GM12874 (cell line): ENCODE data around the gene AP2M1.

Experiments used
- TF ChIP-seq, protein P1 (sequence below): IDR thresholded peaks from 2 replicates; pipeline ENCODE4 v1.5.1; 2011; ENCODE audit warnings: low read depth, mild to moderate bottlenecking, control low read depth, low read length, moderate library complexity; ENCODE audit not compliant: insufficient read depth

Gene AP2M1

DNA sequence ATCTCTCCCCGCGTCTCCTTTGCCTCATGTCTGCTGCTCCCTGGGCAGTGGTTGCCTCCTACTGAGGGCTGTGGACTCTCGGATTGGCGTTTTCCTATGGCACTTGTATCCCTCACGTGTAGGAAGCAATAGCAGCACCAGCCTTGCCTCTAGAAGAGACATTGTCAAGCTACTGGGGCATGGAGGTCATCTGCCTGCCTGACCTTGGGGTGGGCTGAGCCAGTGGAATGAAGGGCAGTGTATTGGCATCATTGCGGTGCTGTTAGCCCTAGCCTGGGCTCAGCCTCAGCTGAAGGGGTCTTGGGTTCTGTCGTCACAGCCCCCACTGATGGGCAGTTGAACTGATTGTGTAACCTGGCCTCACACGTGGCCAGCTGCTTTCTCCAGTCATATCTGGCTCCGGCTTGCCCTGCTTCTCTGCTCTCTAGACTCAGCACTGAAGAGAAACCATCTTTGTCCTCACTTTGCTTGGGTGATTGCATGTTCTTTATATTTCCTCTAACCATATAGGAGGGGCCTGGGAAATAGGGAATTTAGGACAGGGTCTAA, 19.4 kb downstream of the AP2M1 start:
- TF ChIP-seq, protein P1, sequence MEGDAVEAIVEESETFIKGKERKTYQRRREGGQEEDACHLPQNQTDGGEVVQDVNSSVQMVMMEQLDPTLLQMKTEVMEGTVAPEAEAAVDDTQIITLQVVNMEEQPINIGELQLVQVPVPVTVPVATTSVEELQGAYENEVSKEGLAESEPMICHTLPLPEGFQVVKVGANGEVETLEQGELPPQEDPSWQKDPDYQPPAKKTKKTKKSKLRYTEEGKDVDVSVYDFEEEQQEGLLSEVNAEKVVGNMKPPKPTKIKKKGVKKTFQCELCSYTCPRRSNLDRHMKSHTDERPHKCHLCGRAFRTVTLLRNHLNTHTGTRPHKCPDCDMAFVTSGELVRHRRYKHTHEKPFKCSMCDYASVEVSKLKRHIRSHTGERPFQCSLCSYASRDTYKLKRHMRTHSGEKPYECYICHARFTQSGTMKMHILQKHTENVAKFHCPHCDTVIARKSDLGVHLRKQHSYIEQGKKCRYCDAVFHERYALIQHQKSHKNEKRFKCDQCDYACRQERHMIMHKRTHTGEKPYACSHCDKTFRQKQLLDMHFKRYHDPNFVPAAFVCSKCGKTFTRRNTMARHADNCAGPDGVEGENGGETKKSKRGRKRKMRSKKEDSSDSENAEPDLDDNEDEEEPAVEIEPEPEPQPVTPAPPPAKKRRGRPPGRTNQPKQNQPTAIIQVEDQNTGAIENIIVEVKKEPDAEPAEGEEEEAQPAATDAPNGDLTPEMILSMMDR: no peak

DNA sequence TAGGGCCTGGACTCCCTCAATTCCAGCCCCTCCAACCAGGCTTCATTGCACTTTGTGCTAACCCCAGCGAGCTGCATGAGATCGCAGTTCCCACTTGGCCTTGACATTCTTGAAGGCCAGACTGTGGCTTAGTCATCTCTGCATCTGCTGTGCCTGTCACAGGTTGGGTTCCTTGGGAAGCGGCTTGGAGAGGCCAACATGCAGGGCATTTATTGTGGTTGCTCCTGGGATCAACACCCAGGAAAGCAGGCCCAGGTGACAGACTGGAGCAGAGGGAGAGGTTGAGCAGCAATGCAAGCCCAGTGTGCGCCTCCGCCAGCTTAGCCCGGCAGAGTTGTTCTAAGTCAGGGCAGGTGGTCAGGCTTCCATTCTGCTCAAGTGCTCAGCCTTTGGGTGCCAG, 21.9 kb downstream of the AP2M1 start:
- TF ChIP-seq, protein P1: no peak

DNA sequence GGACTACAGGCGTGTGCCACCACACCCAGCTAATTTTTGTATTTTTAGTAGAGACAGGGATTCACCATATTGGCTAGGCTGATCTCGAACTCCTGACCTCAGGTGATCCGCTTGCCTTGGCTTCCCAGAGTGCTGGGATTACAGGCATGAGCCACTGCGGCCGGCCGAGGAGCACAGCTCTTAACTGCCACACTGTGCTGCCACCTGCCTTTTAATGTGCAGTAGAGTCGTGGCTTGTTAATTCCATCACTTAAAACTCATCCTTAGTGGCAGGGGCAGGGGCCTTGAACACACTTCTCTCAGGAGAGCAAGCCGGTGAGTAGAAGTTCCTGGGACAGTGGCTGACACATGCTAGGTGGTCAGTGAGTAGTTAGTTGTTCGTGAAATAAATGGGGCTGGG, 23.9 kb downstream of the AP2M1 start:
- TF ChIP-seq, protein P1: no peak

DNA sequence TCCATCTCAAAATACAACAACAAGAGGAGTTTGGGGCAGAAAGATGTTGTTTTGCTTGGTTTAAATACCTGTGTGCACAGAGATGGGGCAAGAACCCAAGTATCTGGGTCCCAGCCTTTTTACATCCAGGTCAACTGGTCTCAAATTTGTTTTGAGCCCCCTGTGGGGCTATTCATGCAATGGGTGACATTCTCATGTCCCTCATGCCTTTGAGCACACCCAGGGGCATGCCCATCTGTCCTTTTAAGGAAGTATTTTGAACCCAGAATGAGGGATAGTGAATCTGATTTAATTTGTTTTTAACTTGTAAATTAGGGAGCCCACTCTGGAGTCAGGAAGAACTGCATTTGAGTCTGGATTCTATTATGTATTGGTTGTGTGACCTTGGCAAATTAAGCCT, 26.2 kb downstream of the AP2M1 start:
- TF ChIP-seq, protein P1: no peak

DNA sequence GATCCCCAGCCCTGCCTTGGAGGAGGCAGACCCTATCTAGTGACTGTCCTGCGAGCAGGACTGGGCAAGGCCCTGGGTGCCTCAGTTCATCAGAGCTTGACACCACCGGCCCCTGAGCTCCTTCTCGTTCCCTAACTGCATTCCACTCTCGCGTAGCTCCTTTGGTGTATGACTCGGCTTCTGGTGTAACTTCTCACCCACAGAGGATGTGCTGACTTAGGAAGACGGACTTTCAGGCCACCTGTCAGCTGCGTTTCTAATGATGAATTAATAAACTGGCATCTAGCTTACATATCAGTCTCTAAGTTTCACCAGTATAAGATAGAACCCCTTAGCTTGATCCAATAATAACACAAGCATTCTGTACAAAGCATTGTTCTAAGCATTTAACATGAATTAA, 28.9 kb downstream of the AP2M1 start:
- TF ChIP-seq, protein P1: no peak

DNA sequence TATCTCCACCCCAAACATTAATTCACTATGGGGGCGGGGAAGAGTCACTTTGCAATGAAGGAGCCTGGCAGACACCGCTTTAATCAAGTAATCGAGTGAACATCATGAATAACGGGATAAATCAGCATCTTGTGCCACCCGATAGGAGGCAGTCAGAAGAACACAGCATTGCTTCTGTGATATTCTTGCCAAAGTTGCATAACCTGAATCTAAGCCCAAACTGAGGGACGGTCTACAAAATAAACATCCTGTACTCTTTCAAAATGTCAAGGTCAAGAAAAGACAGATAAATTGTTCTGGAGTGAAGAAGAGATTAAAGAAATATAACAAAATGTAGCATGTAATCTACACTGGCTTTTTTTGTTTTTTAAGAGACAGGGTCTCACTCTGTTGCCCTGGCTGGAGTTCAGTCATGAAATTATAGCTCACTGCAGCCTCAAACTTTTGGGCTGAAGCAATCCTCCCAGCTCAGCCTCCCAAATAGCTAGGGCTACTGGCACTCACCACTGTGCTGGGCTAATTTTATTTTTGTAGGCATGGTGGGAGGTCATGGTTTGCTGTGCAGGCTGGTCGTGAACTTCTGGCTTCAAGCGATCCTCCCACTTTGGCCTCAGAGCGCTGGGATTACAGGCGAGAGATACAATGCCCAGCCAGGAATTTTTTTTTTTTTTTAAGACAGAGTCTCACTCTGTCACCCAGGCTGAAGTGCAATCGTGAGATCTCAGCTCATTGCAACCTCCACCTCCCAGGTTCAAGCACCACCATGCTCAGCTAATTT, 34.7 kb downstream of the AP2M1 start:
- TF ChIP-seq, protein P1: no peak

DNA sequence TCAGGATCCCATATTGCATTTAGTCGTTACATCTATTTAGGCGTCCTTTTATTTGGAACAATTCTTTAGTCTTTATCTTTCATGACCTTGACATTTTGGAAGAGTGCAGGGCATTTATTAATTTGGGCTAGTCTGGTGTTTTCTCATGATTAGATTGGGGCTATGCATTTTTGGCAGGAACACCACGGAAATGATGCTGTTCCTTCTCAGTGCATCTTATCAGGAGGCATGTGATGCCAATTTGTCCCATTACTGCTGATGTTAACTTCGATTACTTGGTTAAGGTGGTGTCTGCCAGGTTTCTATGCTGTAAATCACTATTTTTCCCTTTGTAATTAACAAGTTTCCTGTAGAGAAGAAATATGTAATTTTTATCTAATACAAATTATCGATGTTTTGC, 36.6 kb downstream of the AP2M1 start:
- TF ChIP-seq, protein P1: no peak
